HEK293 (cell line): Measurements from ENCODE around the gene BRSK1.
A peak's percentile ranks its signal among the peaks of the same experiment; 100 is the strongest.

Experiments used
- CTCF ChIA-PET: fragments of 350-600 bp; formaldehyde crosslinking; extraction: SDS; loops from one replicate; lab custom pipeline; 2021; ENCODE audit warnings: antibody characterized with exemption; lab: Yijun Ruan, JAX
- POLR2A ChIA-PET: fragments of 300-600 bp; formaldehyde crosslinking; extraction: SDS; loops from one replicate; lab custom pipeline; 2020; ENCODE audit warnings: antibody characterized with exemption, inconsistent platforms; lab: Yijun Ruan, JAX
- H3K27ac ChIP-seq: fragments of 200-500 bp; sonication (Bioruptor generic); 2 replicates; pipeline ENCODE4 v1.5.1; 2014; ENCODE audit warnings: low read depth, low read length, control low read depth, inconsistent platforms; ENCODE audit errors: extremely low read depth
- H3K36me3 ChIP-seq, 2 experiments: fragments of 200-500 bp in 1 of 2; sonication (Bioruptor generic) in 1 of 2; 1 replicate in 1 of 2; 2 replicates in 1 of 2; pipeline ENCODE4 v1.5.1; 2014 to 2017; ENCODE audit warnings: inconsistent platforms in 2 of 2, low read length in 2 of 2; ENCODE audit not compliant: control insufficient read depth in 2 of 2, insufficient read depth in 1 of 2
- H3K4me1 ChIP-seq: fragments of 200-500 bp; sonication (Bioruptor generic); 2 replicates; pipeline ENCODE4 v1.5.1; 2014; ENCODE audit warnings: mild to moderate bottlenecking, low read length, inconsistent platforms; ENCODE audit not compliant: control insufficient read depth, insufficient read depth
- H3K4me3 ChIP-seq: 2 replicates; pipeline ENCODE4 v1.5.1; 2011; ENCODE audit warnings: low read depth, mild to moderate bottlenecking, control low read depth, low read length, moderate library complexity
- H3K9me3 ChIP-seq: fragments of 200-500 bp; sonication (Bioruptor generic); 2 replicates; pipeline ENCODE4 v1.5.1; 2014; ENCODE audit warnings: low read depth, low read length, inconsistent platforms; ENCODE audit not compliant: control insufficient read depth, insufficient read depth
- BCL6B ChIP-seq: fragments of 450-650 bp; formaldehyde crosslinking; IDR thresholded peaks from 2 replicates; pipeline ENCODE4 v1.5.1; 2017; ENCODE audit warnings: missing biosample characterization, missing genetic modification characterization
- HOXC10 ChIP-seq: sonication (generic); formaldehyde crosslinking; IDR thresholded peaks from 2 replicates; pipeline ENCODE4 v1.8.1; 2023; ENCODE audit warnings: mild to moderate bottlenecking, missing genetic modification reagents
- IKZF3 ChIP-seq: fragments of 450-650 bp; IDR thresholded peaks from 2 replicates; pipeline ENCODE4 v1.5.0; 2018; ENCODE audit warnings: missing biosample characterization, mild to moderate bottlenecking, missing genetic modification characterization, moderate library complexity
- RBAK ChIP-seq: fragments of 450-650 bp; formaldehyde crosslinking; IDR thresholded peaks from 2 replicates; pipeline ENCODE4 v1.5.1; 2016; ENCODE audit warnings: missing biosample characterization, missing genetic modification characterization
- SP7 ChIP-seq: fragments of 450-650 bp; formaldehyde crosslinking; IDR thresholded peaks from 2 replicates; pipeline ENCODE4 v1.5.1; 2016; ENCODE audit warnings: missing biosample characterization, missing genetic modification characterization
- ZBTB49 ChIP-seq: fragments of 450-650 bp; formaldehyde crosslinking; IDR thresholded peaks from 2 replicates; pipeline ENCODE4 v1.5.1; 2016; ENCODE audit warnings: missing biosample characterization, missing genetic modification characterization, low read depth
- ZNF146 ChIP-seq: fragments of 450-650 bp; formaldehyde crosslinking; IDR thresholded peaks from 2 replicates; pipeline ENCODE4 v1.5.1; 2016; ENCODE audit warnings: missing biosample characterization, missing genetic modification characterization
- ZNF148 ChIP-seq: fragments of 450-650 bp; formaldehyde crosslinking; IDR thresholded peaks from 2 replicates; pipeline ENCODE4 v1.5.0; 2017; ENCODE audit warnings: missing biosample characterization, missing genetic modification characterization, borderline replicate concordance
- ZNF16 ChIP-seq: fragments of 450-650 bp; formaldehyde crosslinking; IDR thresholded peaks from 2 replicates; pipeline ENCODE4 v1.5.1; 2016; ENCODE audit warnings: low read depth, missing biosample characterization, missing genetic modification characterization
- ZNF366 ChIP-seq: fragments of 450-650 bp; formaldehyde crosslinking; conservative IDR thresholded peaks from 2 replicates; pipeline ENCODE4 v1.5.1; 2016; ENCODE audit warnings: missing biosample characterization, missing genetic modification characterization
- ZNF391 ChIP-seq: fragments of 450-650 bp; formaldehyde crosslinking; IDR thresholded peaks from 2 replicates; pipeline ENCODE4 v1.5.1; 2016; ENCODE audit warnings: low read depth, missing biosample characterization, missing genetic modification characterization, borderline replicate concordance
- ZNF404 ChIP-seq: fragments of 450-650 bp; formaldehyde crosslinking; IDR thresholded peaks from 2 replicates; pipeline ENCODE4 v1.5.1; 2017; ENCODE audit warnings: missing biosample characterization, missing genetic modification characterization
- ZNF48 ChIP-seq: fragments of 450-650 bp; formaldehyde crosslinking; IDR thresholded peaks from 2 replicates; pipeline ENCODE4 v1.5.1; 2016; ENCODE audit warnings: missing biosample characterization, missing genetic modification characterization
- ZNF548 ChIP-seq: fragments of 450-650 bp; formaldehyde crosslinking; IDR thresholded peaks from 2 replicates; pipeline ENCODE4 v1.5.1; 2016; ENCODE audit warnings: missing biosample characterization, missing genetic modification characterization
- ZNF623 ChIP-seq: fragments of 450-650 bp; formaldehyde crosslinking; IDR thresholded peaks from 2 replicates; pipeline ENCODE4 v1.5.1; 2016; ENCODE audit warnings: missing biosample characterization, missing genetic modification characterization
- ZNF626 ChIP-seq: fragments of 450-650 bp; sonication (Bioruptor Pico); formaldehyde crosslinking; IDR thresholded peaks from 2 replicates; pipeline ENCODE4 v1.5.1; 2018; ENCODE audit warnings: missing biosample characterization, missing genetic modification characterization, inconsistent platforms
- ZNF629 ChIP-seq: fragments of 450-650 bp; formaldehyde crosslinking; IDR thresholded peaks from 2 replicates; pipeline ENCODE4 v1.5.1; 2017; ENCODE audit warnings: missing biosample characterization, missing genetic modification characterization
- ZNF658 ChIP-seq: fragments of 450-650 bp; formaldehyde crosslinking; IDR thresholded peaks from 2 replicates; pipeline ENCODE4; 2016; ENCODE audit warnings: missing biosample characterization, missing genetic modification characterization
- ZNF670 ChIP-seq: fragments of 450-650 bp; formaldehyde crosslinking; IDR thresholded peaks from 2 replicates; pipeline ENCODE4 v1.5.1; 2016; ENCODE audit warnings: missing biosample characterization, missing genetic modification characterization, low read depth
- ZNF701 ChIP-seq: fragments of 450-650 bp; formaldehyde crosslinking; IDR thresholded peaks from 2 replicates; pipeline ENCODE4 v1.5.1; 2016; ENCODE audit warnings: missing biosample characterization, missing genetic modification characterization
- ZNF76 ChIP-seq: fragments of 450-650 bp; formaldehyde crosslinking; IDR thresholded peaks from 2 replicates; pipeline ENCODE4; 2016; ENCODE audit warnings: low read depth, missing biosample characterization, missing genetic modification characterization, borderline replicate concordance

The BRSK1 gene

GRCh38 chr19:55297267-55297666 lies 13.5 kb downstream of the BRSK1 start:
- Histone ChIP-seq H3K4me3 (no peak overlapping the region), H3K36me3 (peaks cover 21 to 43% of the 10 kb centered on the region in 2 experiments; a peak in 2 of 3 replicates), H3K9me3 (no peaks in the 10 kb centered on the region), H3K4me1 (peaks cover 3% of the 10 kb centered on the region; the same call in 1 of the 2 replicates), H3K27ac (no peak overlapping the region)
- CTCF ChIA-PET: interaction anchor here (1.7 kb wide), 1 partner anchor 207 kb away, joined by 5 read pairs; no protein-coding TSS in a partner anchor
- POLR2A ChIA-PET: no interaction called here
- TF ChIP-seq SP7 (tag by site-specific recombination): no peak
- 0 out of 2 replicates have a peak, but pooled peaks have one; percentile 23 for TF ChIP-seq ZNF623 (tag by site-specific recombination)
- no peak for TF ChIP-seq ZNF16
- TF ChIP-seq BCL6B: no peak

GRCh38 chr19:55299991-55300390 lies 16.2 kb downstream of the BRSK1 start:
- POLR2A ChIA-PET: interaction anchor here (1.6 kb wide), 1 partner anchor 39 kb away, joined by 9 read pairs; the partner anchor contains the start of gene KMT5C
- peaks cover 3% of the 10 kb centered on the region; the same call in 1 of the 2 replicates for H3K4me1 ChIP-seq
- CTCF ChIA-PET: interaction anchor here (0.7 to 4.1 kb wide), 4 partner anchors 8 to 49 kb away, joined by 3 to 62 read pairs (median 12); partner anchors contain the start of gene KMT5C
- H3K36me3 ChIP-seq: peaks cover 11 to 51% of the 10 kb centered on the region in 2 experiments; a peak in 2 of 3 replicates
- TF ChIP-seq RBAK (tag by site-specific recombination) (no peak), ZNF670 (tag by site-specific recombination) (no peak), ZBTB49 (tag by site-specific recombination) (no peak), HOXC10 (CRISPR knock-in tag) (no peak), ZNF146 (tag by site-specific recombination) (no peak), ZNF366 (tag by site-specific recombination) (no peak), ZNF76 (tag by site-specific recombination) (no peak), ZNF404 (tag by site-specific recombination) (no peak), ZNF658 (tag by site-specific recombination) (no peak), IKZF3 (tag by site-specific recombination) (no peak), ZNF548 (tag by site-specific recombination) (no peak), ZNF148 (tag by site-specific recombination) (no peak), ZNF629 (tag by site-specific recombination) (no peak), ZNF626 (tag by site-specific recombination) (no peak), ZNF701 (tag by site-specific recombination) (no peak), ZNF623 (tag by site-specific recombination) (no peak), ZNF391 (no peak), ZNF48 (tag by site-specific recombination) (no peak)
- TF ChIP-seq, all 188 proteins: peak for 0
- Histone ChIP-seq H3K27ac (no peak overlapping the region), H3K4me3 (no peak overlapping the region), H3K9me3 (no peaks in the 10 kb centered on the region)
